OCI-LY7 (cell line): Measurements from ENCODE around the gene ADGRG6. TPM values are rescaled to one million over a fixed set of nuclear protein-coding genes. Genes with fewer than 3 reads are reported as not detected.

Experiments
- BruUV-seq: library from RNA; stranded (reverse); fragments of 400-500 nt; replicated peaks from 2 replicates; lab custom pipeline; 2021; lab: Mats Ljungman, UMichigan
- CTCF ChIA-PET: fragments of 300-600 bp; sonication (Branson Sonifier 250); formaldehyde crosslinking; loops from one replicate; lab custom pipeline; 2022; ENCODE audit warnings: antibody characterized with exemption; ENCODE audit not compliant: unreplicated experiment; lab: Charles Lee
- POLR2A ChIA-PET: fragments of 300-600 bp; sonication (Branson Sonifier 250); formaldehyde crosslinking; loops from one replicate; lab custom pipeline; 2022; ENCODE audit warnings: antibody characterized with exemption; lab: Charles Lee
- DNase-seq: peaks from one replicate; pipeline ENCODE4 v3.0.0-alpha.2; 2015; ENCODE audit warnings: low spot score
- H2AFZ ChIP-seq: fragments of 200-600 bp; sonication (generic), shearing (Covaris generic); 2 replicates; pipeline ENCODE4 v1.6.1; 2014; ENCODE audit warnings: mild to moderate bottlenecking, antibody characterized with exemption, low read length, moderate library complexity
- H3K27ac ChIP-seq: fragments of 200-600 bp; sonication (generic); 2 replicates; pipeline ENCODE4 v1.5.1; 2014; ENCODE audit warnings: mixed run types, low read depth, mild to moderate bottlenecking, moderate library complexity, low read length, inconsistent platforms; ENCODE audit not compliant: poor library complexity, severe bottlenecking
- H3K36me3 ChIP-seq: fragments of 200-600 bp; sonication (generic); 2 replicates; pipeline ENCODE4 v1.6.1; 2014; ENCODE audit warnings: mild to moderate bottlenecking, antibody characterized with exemption, low read length, moderate library complexity, mixed read lengths; ENCODE audit not compliant: insufficient read depth
- H3K4me1 ChIP-seq: fragments of 200-600 bp; sonication (generic); 2 replicates; pipeline ENCODE4 v1.5.1; 2014; ENCODE audit warnings: mild to moderate bottlenecking, low read length; ENCODE audit not compliant: insufficient read depth, poor library complexity, severe bottlenecking
- H3K4me2 ChIP-seq: fragments of 200-600 bp; sonication (generic); 2 replicates; pipeline ENCODE4 v1.6.1; 2014; ENCODE audit warnings: mild to moderate bottlenecking, low read length
- H3K4me3 ChIP-seq: fragments of 200-600 bp; sonication (generic); 2 replicates; pipeline ENCODE4 v1.5.1; 2014; ENCODE audit warnings: mild to moderate bottlenecking, low read depth, low read length; ENCODE audit not compliant: poor library complexity, severe bottlenecking
- H3K79me2 ChIP-seq: fragments of 200-600 bp; sonication (generic); 2 replicates; pipeline ENCODE4 v1.6.1; 2016; ENCODE audit warnings: low read depth, mild to moderate bottlenecking, low read length, moderate library complexity, mixed read lengths; ENCODE audit not compliant: insufficient read depth
- H3K9me2 ChIP-seq: fragments of 200-600 bp; sonication (generic); 2 replicates; pipeline ENCODE4 v1.6.1; 2016; ENCODE audit warnings: mild to moderate bottlenecking, low read length, mixed read lengths; ENCODE audit not compliant: insufficient read depth
- H3K9me3 ChIP-seq: fragments of 200-600 bp; sonication (generic); 2 replicates; pipeline ENCODE4 v1.6.1; 2014; ENCODE audit warnings: mild to moderate bottlenecking, mixed run types, low read length, mixed read lengths
- H4K20me1 ChIP-seq: fragments of 200-600 bp; sonication (generic); 2 replicates; pipeline ENCODE4 v1.6.1; 2014; ENCODE audit warnings: mild to moderate bottlenecking, antibody characterized with exemption, low read length, moderate library complexity, mixed read lengths; ENCODE audit not compliant: insufficient read depth
- EZH2phosphoT487 ChIP-seq: fragments of 200-600 bp; sonication (generic); IDR thresholded peaks from 2 replicates; pipeline ENCODE4 v1.6.1; 2018; ENCODE audit warnings: low read depth, borderline replicate concordance, mild to moderate bottlenecking, mixed run types, antibody characterized with exemption, low read length, moderate library complexity, mixed read lengths
- intact Hi-C: fragments of 100-400 bp; cut with micrococcal nuclease; formaldehyde crosslinking; loops from one replicate; pipeline ENCODE4 v1.10.0; 2022; ENCODE audit not compliant: unreplicated experiment
- total RNA-seq, 2 experiments: library from RNA; depleted of rRNA in 1 of 2; stranded (reverse); fragments of >200 nt in 1 of 2; shearing (Covaris generic) in 1 of 2; gene quantifications; 2 replicates each; pipeline ENCODE4 v1.2.3, GENCODE V29; 2014 to 2022
- TF ChIP-seq, protein P1 (sequence below): fragments of 200-600 bp; sonication (generic); conservative IDR thresholded peaks from 2 replicates; pipeline ENCODE4 v1.5.1; 2014; ENCODE audit warnings: mild to moderate bottlenecking, antibody characterized with exemption, low read length, moderate library complexity, mixed read lengths

ADGRG6 gene
- total RNA-seq, 2 experiments from 2014 or later, result not detected

DNA sequence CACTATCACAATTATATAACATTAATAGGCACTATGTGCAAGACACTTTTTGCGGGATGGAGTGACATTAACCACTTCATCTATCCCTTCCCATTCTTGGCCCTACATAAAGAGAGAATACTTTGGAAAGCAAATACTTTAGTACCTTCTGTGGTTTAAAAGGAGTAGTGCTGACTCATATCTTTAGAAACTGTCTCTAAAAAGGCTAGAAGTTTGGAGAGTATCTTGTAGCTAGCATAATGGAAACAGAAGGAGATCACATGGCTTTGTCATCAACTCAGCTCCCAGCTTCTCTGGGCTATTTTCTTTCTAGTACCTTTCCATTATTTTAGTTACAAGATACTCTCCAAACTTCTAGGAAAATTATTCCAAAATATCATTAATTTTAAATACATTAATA lies 157.5 kb downstream of the ADGRG6 start:
- no peaks in the 10 kb centered on the region for H4K20me1 ChIP-seq
- no peaks in the 10 kb centered on the region for H3K4me1 ChIP-seq
- intact Hi-C loops, result no loop called here
- CTCF ChIA-PET, result no interaction called here
- no peaks in the 10 kb centered on the region for H3K36me3 ChIP-seq
- no peak overlapping the region for H3K4me3 ChIP-seq
- H2AFZ ChIP-seq, result no peak overlapping the region
- H3K9me2 ChIP-seq, result no peaks in the 10 kb centered on the region
- no peak for TF ChIP-seq EZH2phosphoT487
- TF ChIP-seq, protein P1, sequence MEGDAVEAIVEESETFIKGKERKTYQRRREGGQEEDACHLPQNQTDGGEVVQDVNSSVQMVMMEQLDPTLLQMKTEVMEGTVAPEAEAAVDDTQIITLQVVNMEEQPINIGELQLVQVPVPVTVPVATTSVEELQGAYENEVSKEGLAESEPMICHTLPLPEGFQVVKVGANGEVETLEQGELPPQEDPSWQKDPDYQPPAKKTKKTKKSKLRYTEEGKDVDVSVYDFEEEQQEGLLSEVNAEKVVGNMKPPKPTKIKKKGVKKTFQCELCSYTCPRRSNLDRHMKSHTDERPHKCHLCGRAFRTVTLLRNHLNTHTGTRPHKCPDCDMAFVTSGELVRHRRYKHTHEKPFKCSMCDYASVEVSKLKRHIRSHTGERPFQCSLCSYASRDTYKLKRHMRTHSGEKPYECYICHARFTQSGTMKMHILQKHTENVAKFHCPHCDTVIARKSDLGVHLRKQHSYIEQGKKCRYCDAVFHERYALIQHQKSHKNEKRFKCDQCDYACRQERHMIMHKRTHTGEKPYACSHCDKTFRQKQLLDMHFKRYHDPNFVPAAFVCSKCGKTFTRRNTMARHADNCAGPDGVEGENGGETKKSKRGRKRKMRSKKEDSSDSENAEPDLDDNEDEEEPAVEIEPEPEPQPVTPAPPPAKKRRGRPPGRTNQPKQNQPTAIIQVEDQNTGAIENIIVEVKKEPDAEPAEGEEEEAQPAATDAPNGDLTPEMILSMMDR, result no peak
- H3K9me3 ChIP-seq, result no peaks in the 10 kb centered on the region
- no TSS peak for BruUV-seq
- POLR2A ChIA-PET, result interaction anchor here (0.8 to 1.0 kb wide), 2 partner anchors 13 to 14 kb away, joined by 3 read pairs; no protein-coding TSS in a partner anchor
- H3K79me2 ChIP-seq, result no peaks in the 10 kb centered on the region
- no peak for DNase-seq
- H3K27ac ChIP-seq, result no peak overlapping the region
- no peak overlapping the region for H3K4me2 ChIP-seq

DNA sequence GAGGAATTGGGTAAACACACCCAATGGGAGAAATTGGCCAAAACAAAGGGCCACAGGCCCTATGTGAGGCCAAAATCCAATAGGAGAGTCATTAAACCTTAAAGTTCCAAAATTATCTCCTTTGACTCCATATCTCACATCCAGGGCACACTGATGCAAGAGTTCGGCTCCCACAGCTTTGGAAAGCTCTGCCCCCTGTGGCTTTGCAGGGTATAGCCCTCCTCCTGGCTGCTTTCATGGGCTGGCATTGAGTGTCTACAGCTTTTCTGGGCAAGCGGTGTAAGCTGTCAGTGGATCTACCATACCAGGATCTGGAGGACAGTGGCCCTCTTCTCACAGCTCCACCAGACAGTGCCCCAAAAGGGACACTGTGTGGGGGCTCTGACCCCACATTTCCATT lies 160.5 kb downstream of the ADGRG6 start:
- no peaks in the 10 kb centered on the region for H3K79me2 ChIP-seq
- ChIA-PET POLR2A (interaction anchor here (0.6 kb wide), 1 partner anchor 563 kb away, joined by 3 read pairs; no protein-coding TSS in a partner anchor), CTCF (no interaction called here)
- H3K27ac ChIP-seq, result no peak overlapping the region
- H4K20me1 ChIP-seq, result no peaks in the 10 kb centered on the region
- no TSS peak for BruUV-seq
- no peaks in the 10 kb centered on the region for H3K36me3 ChIP-seq
- TF ChIP-seq, protein P1, result peak; percentile 36; the same call in 1 of the 2 replicates
- no peak for TF ChIP-seq EZH2phosphoT487
- no peak overlapping the region for H3K4me3 ChIP-seq
- H2AFZ ChIP-seq, result no peak overlapping the region
- no peak overlapping the region for H3K4me2 ChIP-seq
- intact Hi-C loops, result no loop called here
- H3K9me3 ChIP-seq, result no peaks in the 10 kb centered on the region
- H3K4me1 ChIP-seq, result no peaks in the 10 kb centered on the region
- no peak for DNase-seq
- H3K9me2 ChIP-seq, result no peaks in the 10 kb centered on the region

DNA sequence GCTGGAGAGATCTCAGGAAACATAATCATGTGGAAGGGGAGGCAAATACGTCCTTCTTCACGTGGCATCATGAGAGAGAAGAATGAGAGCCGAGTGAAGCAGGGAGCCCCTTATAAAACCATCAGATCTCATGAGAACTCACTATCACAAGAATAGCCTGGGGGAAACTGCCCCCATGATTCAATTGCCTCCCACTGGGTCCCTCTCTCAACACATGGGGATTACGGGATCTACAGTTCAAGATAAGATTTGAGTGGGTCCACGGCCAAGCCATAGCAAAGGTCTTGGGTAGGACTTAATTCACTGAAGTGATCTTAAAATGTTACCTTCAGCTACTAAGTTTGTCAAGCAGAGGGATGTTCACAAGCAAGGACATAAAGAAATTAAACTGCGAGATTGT lies 162.2 kb downstream of the ADGRG6 start:
- H3K4me1 ChIP-seq, result no peaks in the 10 kb centered on the region
- H3K79me2 ChIP-seq, result no peaks in the 10 kb centered on the region
- H3K4me2 ChIP-seq, result no peak overlapping the region
- no peak overlapping the region for H3K4me3 ChIP-seq
- no peak overlapping the region for H3K27ac ChIP-seq
- DNase-seq, result no peak
- H3K9me2 ChIP-seq, result no peaks in the 10 kb centered on the region
- ChIA-PET CTCF (no interaction called here), POLR2A (no interaction called here)
- H3K9me3 ChIP-seq, result no peaks in the 10 kb centered on the region
- intact Hi-C loops, result no loop called here
- H3K36me3 ChIP-seq, result no peaks in the 10 kb centered on the region
- no TSS peak for BruUV-seq
- no peaks in the 10 kb centered on the region for H4K20me1 ChIP-seq
- H2AFZ ChIP-seq, result no peak overlapping the region
- TF ChIP-seq EZH2phosphoT487, result no peak
- TF ChIP-seq, protein P1, result no peak
